Tibial nerve (tissue), 3 donors: ENCODE data around the gene RPS3A.

ENCODE experiments used
- EP300 ChIP-seq, 2 donors: sonication (generic); formaldehyde crosslinking; IDR thresholded peaks; one replicate each; pipeline ENCODE4 v1.6.1; 2017; ENCODE audit warnings: antibody characterized with exemption in 2 of 2, mild to moderate bottlenecking in 1 of 2
- POLR2A ChIP-seq, 2 donors: fragments of 450-650 bp; IDR thresholded peaks; one replicate each; pipeline ENCODE4 v1.6.1; 2017; ENCODE audit warnings: antibody characterized with exemption in 2 of 2, mild to moderate bottlenecking in 2 of 2, moderate library complexity in 2 of 2

GRCh38 chr4:151105454-151106032 lies 6.1 kb downstream of the RPS3A start:
- TF ChIP-seq POLR2A (IDR thresholded peaks at IDR 0.05) (no peak), EP300 (IDR thresholded peaks at IDR 0.05) (no peak)
